Muscle of leg (tissue), 11 donors: ENCODE data around the gene WDR70. TPM values are rescaled to one million over a fixed set of nuclear protein-coding genes. Genes with fewer than 3 reads are reported as not detected.
A peak's percentile ranks its signal among the peaks of the same experiment; 100 is the strongest.

Source experiments
- DNase-seq: peaks from one replicate; pipeline ENCODE4 v3.0.0; 2013
- H3K27ac ChIP-seq: one replicate; pipeline ENCODE4 v1.5.1; 2013; ENCODE audit warnings: mild to moderate bottlenecking, low read length, control low read depth
- H3K27me3 ChIP-seq: one replicate; pipeline ENCODE4 v1.6.1; 2013; ENCODE audit warnings: low read length; ENCODE audit not compliant: control insufficient read depth, insufficient read depth
- H3K36me3 ChIP-seq: one replicate; pipeline ENCODE4 v1.6.1; 2013; ENCODE audit warnings: low read length; ENCODE audit not compliant: control insufficient read depth, insufficient read depth
- H3K4me1 ChIP-seq: one replicate; pipeline ENCODE4 v1.6.1; 2013; ENCODE audit warnings: low read length; ENCODE audit not compliant: control insufficient read depth, insufficient read depth
- H3K4me3 ChIP-seq: one replicate; pipeline ENCODE4 v1.5.1; 2013; ENCODE audit warnings: low read length, control low read depth
- H3K9me3 ChIP-seq: replicated peaks from 2 replicates; pipeline ENCODE4 v1.6.1; 2013; ENCODE audit warnings: low read depth, low read length; ENCODE audit not compliant: control insufficient read depth
- WGBS: methylation state at CpG from one replicate; pipeline ENCODE4 v1.1.5; 2013; ENCODE audit warnings: missing lambda C conversion rate; ENCODE audit not compliant: insufficient coverage; 5-methylcytosine and 5-hydroxymethylcytosine counted together
- polyA plus RNA-seq, 8 donors: library from polyadenylated mRNA; unstranded; fragments of 120-200 nt; gene quantifications; one replicate each; pipeline versions ENCODE4 v1.2.1 to v1.2.3, GENCODE V29; 2013; ENCODE audit warnings: inconsistent platforms in 1 of 8, low replicate concordance in 1 of 8; ENCODE audit not compliant: insufficient read length in 8 of 8, insufficient read depth in 1 of 8
- total RNA-seq: library from RNA; stranded (reverse); fragments of 120-200 nt; gene quantifications from one replicate; pipeline ENCODE4 v1.2.4, GENCODE V29; 2013

WDR70 gene
- total and polyA plus RNA-seq, 9 donors, result 24.3 to 44.2 (median 27.4) TPM

DNA sequence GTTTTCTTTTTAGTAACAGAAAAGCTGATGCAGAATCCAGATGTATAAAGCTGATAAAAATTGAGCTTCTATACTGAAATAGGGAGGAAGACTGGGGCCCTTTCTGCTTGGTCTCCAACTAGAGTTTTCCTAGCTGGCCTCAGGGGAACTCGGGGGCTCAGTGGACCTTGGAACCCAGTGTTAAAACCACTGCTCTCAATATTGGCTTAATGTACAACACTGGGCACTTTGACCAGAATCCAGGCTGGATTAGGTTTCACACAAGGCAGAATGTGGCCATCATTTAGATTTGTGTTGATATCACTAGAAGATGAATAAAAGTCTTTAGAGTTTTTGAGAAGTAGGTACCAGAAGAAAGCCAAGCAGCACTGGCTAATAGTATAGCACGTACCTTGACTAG is 346.1 kb downstream of the WDR70 start:
- H3K36me3 ChIP-seq, result peaks cover 11% of the 10 kb centered on the region
- no peaks in the 10 kb centered on the region for H3K9me3 ChIP-seq
- no peaks in the 10 kb centered on the region for H3K4me1 ChIP-seq
- H3K27ac ChIP-seq, result no peak overlapping the region
- no peak overlapping the region for H3K4me3 ChIP-seq
- 100% methylated on average over 1 of the region's 2 CpGs for WGBS
- no peaks in the 10 kb centered on the region for H3K27me3 ChIP-seq
- DNase-seq, result no peak

DNA sequence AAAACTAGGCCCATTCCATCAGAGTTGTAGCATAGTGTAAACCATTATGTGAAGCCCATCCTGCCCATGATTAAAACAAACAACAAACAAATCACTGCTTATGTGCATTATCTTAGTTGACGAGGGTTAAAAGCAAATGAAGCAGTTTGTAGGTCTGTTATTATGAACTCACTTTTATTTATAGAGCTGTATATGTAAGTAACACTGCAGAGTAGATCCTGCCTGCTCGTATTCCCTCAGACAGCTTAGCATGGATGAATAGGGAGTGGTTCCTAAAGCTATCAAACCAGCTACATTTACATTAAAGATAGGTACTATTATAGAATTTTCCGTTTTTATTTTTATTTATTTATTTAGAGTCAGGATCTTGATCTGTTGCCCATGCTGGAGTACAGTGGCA is 348.1 kb downstream of the WDR70 start:
- Histone ChIP-seq H3K9me3 (no peaks in the 10 kb centered on the region), H3K4me3 (no peak overlapping the region)

DNA sequence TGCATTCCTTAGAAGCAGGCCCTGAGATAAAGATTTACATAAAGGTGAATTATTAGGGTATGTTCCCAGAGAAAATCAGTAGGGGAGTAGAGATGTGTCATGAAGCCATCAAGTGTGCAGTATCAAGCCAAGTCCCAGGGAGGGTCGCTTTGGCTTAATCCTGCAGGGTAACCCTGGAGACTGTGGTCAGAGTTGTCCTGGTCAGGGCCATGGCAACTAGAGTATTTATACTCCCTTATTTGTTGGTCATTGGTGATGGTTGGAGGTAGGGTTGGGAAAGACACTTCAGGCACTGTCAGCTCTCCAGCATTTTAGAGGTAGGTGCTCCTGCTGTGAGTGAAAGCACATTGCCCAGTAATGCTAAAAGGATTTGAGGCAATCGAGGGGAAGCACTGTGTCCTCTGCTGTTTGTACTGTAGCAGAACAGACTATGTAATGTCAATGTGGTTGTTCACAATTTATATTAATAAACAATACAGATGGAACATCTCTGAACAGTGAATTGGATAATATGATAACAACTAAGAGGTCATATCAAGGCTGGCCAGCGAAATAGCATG is 351.9 kb downstream of the WDR70 start:
- Histone ChIP-seq H3K9me3 (no peaks in the 10 kb centered on the region), H3K4me3 (no peak overlapping the region), H3K36me3 (peaks cover 7% of the 10 kb centered on the region), H3K4me1 (no peaks in the 10 kb centered on the region), H3K27me3 (no peaks in the 10 kb centered on the region), H3K27ac (no peak overlapping the region)
- 86% methylated on average over 1 of the region's 3 CpGs for WGBS
- DNase-seq, result no peak

More for the DNA sequence above, 348.1 kb downstream of the WDR70 start:
- DNase-seq, result no peak
- Histone ChIP-seq H3K27me3 (no peaks in the 10 kb centered on the region), H3K4me1 (no peaks in the 10 kb centered on the region), H3K36me3 (peaks cover 11% of the 10 kb centered on the region), H3K27ac (no peak overlapping the region)
- no CpG with 5 or more reads among the region's 3 CpGs for WGBS

DNA sequence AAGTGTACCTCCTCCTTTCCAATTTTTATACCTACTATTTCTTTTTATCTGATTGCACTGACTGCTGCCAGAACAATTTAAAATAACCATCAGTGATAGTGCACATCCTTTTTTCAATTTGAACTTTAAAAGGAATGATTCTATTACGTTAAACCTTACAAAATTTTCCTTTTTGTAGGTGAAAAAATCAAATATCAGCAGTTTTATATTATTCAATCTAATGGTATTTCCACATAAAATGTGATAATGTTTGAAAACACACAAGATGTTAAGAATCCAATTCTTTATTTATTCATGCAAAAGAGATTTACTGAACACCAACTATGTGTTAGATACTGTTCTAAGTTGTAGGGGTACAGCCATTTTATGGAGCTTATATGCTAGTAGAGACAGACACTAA is 355.0 kb downstream of the WDR70 start:
- H3K36me3 ChIP-seq, result no peaks in the 10 kb centered on the region
- no peaks in the 10 kb centered on the region for H3K9me3 ChIP-seq
- no peak overlapping the region for H3K27ac ChIP-seq
- no peaks in the 10 kb centered on the region for H3K4me1 ChIP-seq
- no peak overlapping the region for H3K4me3 ChIP-seq
- no CpG with 5 or more reads among the region's 1 CpG for WGBS
- no peak for DNase-seq
- no peaks in the 10 kb centered on the region for H3K27me3 ChIP-seq

DNA sequence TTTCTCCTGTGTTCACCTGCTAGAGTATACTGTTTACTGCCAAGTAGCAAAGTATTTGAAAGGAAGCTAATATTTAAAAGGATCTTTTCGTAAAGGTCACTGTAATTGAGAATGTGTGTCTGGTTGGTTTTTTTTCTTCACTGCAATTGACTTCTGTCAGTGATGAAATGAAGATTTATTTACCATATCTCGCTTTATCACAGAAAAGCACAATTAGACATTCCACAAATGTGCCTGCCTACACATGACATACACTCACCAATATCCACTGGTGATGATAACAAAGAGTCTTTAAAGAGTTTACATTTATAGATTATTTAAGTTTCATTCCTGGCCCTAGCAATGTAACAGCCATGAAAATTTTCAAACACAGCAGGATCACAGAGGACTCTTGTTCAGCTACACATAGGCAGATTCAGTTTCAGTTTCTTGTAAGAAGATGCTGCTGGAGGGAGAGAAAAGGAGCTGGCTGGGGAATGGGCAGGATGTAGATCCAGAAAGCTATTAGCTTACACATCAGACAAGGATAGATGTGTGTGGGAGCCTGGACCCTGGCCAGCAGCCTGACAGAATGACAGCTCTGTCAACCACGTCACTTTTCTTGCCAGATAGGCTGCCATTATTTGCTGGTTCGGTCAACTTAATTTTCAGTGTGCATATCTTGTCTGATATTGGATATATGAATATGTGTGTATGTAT is 356.7 kb downstream of the WDR70 start:
- no peak overlapping the region for H3K4me3 ChIP-seq
- no peaks in the 10 kb centered on the region for H3K9me3 ChIP-seq
- H3K27me3 ChIP-seq, result no peaks in the 10 kb centered on the region
- no CpG with 5 or more reads among the region's 4 CpGs for WGBS
- DNase-seq, result no peak
- H3K4me1 ChIP-seq, result no peaks in the 10 kb centered on the region
- H3K27ac ChIP-seq, result no peak overlapping the region
- no peaks in the 10 kb centered on the region for H3K36me3 ChIP-seq

DNA sequence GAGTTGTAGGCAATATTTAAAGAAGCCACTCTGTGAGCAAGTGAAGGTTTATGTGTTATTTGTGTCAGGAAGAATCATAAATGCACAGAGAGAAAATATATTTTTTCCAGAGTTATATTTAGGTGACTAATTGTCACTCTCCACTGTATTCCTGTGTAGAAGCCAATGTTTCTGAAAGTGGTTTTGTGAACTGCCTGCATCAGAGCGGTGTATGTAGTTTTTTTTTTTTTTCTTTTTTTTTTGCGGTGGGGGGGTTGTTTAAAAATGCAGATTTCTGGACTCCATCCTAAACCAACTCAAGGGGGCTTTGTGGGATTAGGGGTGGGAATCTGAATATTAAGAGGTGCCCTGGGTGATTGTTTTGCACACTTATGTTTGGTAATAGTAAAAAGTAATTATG is 357.3 kb downstream of the WDR70 start:
- Histone ChIP-seq H3K27ac (no peak overlapping the region), H3K9me3 (no peaks in the 10 kb centered on the region), H3K4me3 (no peak overlapping the region), H3K27me3 (no peaks in the 10 kb centered on the region), H3K4me1 (no peaks in the 10 kb centered on the region), H3K36me3 (no peaks in the 10 kb centered on the region)
- no peak for DNase-seq
- WGBS, result no CpG with 5 or more reads among the region's 2 CpGs

DNA sequence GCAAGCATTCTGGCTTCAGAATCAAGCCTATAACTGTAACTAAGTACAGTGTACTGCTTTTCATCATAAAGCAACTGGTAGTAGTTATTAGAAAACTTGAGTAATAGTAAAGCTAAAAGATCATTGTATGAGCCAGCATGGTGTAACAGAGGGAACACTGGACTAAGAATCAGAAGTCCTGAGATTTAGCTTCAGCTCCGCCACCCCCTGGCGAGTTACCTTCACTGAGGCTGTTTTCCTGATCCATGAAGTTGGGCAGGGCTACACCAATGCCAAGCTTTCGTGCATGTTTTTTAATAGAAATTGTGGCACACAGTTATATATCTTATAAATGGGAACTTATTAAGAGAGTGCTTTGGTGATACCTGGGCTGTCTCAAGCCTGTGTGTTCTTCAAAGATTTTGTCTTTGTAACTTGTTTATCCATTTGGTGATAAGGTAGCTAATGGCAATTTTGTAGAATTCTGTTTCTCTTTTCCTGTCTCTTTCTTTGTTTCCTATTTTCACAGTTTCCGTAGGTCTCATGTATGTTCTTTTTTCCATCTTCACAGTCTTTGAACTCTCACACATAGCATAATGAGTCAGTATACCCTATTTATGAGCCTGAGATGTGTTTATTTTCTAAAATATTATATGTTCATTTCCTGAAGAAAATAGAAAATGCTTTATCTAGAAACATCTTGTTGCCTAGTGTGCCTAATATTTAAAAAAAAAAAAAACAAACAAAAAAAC is 358.4 kb downstream of the WDR70 start:
- Histone ChIP-seq H3K36me3 (no peaks in the 10 kb centered on the region), H3K9me3 (no peaks in the 10 kb centered on the region), H3K27me3 (no peaks in the 10 kb centered on the region), H3K4me3 (no peak overlapping the region), H3K4me1 (no peaks in the 10 kb centered on the region), H3K27ac (no peak overlapping the region)
- 80% methylated on average over 1 of the region's 4 CpGs for WGBS
- DNase-seq, result no peak

DNA sequence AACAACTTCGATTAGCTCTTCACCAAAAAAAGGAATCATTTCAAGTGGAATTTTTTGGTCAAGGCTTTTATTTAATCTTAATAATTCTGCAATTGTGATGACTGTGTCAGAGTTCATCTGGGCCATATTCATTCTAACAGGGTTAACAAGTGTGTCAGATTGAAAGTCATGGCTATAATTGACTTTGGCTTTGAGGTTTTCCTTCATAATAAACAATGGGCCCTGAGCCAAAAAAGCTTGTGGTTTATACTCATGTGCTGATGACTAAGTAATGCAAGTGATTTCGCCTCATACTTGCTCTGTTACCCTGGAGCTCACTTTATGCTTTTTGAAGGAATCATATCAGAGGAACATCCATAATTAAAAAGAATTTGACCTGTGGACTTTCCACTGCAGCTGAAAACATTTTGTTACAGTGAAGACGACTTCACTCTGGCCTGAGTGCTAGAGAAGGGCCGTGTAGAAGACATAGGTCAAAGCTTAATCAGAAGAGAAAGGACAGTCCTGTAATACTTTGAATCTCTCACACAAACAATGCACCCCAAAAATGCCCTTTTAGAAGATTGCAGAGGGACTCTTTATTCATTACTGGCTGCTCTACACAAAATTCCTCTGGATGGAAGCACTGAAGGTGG is 359.1 kb downstream of the WDR70 start:
- Histone ChIP-seq H3K27me3 (no peaks in the 10 kb centered on the region), H3K4me3 (no peak overlapping the region), H3K4me1 (no peaks in the 10 kb centered on the region), H3K36me3 (peaks cover 2% of the 10 kb centered on the region), H3K27ac (no peak overlapping the region), H3K9me3 (no peaks in the 10 kb centered on the region)
- no CpG with 5 or more reads among the region's 4 CpGs for WGBS
- DNase-seq, result peak; percentile 70

DNA sequence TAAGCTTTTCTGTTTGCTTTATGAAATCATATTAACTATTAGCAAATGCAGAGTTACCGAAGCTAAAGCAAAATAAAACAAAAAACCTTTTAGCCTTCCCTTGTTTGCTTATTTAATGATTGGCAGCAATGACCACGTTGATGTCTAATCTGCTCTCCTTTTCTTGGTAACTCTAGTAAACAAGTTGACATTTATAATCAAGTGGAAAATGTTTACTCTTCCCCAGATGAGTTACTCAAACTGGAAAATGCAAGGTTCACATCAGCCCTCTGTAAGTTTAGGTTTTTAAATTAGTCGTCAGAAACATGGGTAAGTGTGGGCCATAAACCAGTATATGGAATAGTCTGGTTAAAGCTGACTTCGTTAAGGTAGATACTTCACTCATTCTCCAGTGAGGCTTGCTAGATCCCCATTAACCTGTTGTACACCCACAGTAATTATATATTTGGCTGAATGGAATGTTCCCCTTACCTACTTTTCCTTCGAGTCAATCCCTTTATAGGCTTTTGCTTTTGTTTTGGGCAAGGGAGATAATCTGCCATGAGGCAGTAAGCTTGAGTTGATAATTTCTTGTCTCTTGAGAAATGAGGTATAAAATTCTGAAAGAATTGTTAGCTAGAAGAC is 359.9 kb downstream of the WDR70 start:
- WGBS, result no CpG with 5 or more reads among the region's 5 CpGs
- no peaks in the 10 kb centered on the region for H3K27me3 ChIP-seq
- no peaks in the 10 kb centered on the region for H3K9me3 ChIP-seq
- peaks cover 9% of the 10 kb centered on the region for H3K36me3 ChIP-seq
- H3K4me1 ChIP-seq, result no peaks in the 10 kb centered on the region
- no peak overlapping the region for H3K27ac ChIP-seq
- no peak for DNase-seq
- H3K4me3 ChIP-seq, result no peak overlapping the region

DNA sequence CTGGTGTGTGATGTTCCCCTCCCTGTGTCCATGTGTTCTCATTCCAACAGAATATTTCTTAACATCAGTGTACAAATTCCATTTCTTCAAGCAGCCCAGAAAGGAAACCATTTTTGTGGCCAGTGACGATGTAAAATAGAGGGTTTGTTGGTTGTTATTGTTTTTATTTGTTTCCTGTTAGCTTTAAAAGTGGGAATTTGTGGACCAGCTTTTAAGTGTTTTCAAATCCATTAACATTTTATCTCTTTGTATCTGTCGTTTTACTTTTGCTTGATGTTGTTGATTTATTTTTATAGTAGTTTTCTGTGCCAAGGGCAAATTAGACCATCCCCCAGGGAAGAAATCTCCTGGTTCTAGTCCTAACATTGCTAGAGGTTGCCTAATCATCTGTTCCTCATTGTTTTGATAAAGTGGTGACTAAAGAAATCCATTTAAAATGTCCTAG is 360.7 kb downstream of the WDR70 start:
- Histone ChIP-seq H3K9me3 (no peaks in the 10 kb centered on the region), H3K27me3 (no peaks in the 10 kb centered on the region), H3K4me1 (no peaks in the 10 kb centered on the region), H3K27ac (no peak overlapping the region), H3K4me3 (no peak overlapping the region), H3K36me3 (peaks cover 13% of the 10 kb centered on the region)
- WGBS, result no CpG with 5 or more reads among the region's 2 CpGs
- no peak for DNase-seq
